ENCODE measurements around the gene XIRP2.

The XIRP2 gene

DNA sequence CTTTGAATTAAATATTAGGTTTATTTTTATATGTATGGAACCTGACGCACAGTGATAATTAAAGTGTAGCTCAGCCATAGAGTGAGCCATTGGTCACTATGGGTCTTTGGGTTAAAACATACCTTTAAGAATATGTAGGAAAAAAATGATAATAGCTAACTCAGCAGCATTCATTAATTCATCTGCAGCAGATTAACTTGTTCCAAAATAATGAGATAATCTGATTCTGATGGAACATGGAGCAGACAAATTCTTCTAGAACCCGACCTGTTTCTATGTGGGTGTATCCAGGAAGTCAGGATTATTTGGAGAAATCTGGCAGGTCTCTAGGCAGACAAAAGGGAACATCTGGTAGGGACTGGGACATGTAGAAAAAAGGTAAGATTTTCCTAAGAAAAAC lies at the start of gene XIRP2:
Gene XIRP2 (plus strand): TSS at position 301 of the 400 bp plus-strand sequence. CDS start 15,003 bp downstream, outside the sequence.
- DNase-seq: no peak

- DNase-seq: no peak
Observed at GRCh38 chr2:166841152-166841551, 47.1 kb upstream of the XIRP2 start.

- DNase-seq: no peak
Observed at GRCh38 chr2:166841679-166842078, 46.6 kb upstream of the XIRP2 start.

- no peak for DNase-seq
Observed at GRCh38 chr2:166844111-166844510, 44.2 kb upstream of the XIRP2 start.

DNA sequence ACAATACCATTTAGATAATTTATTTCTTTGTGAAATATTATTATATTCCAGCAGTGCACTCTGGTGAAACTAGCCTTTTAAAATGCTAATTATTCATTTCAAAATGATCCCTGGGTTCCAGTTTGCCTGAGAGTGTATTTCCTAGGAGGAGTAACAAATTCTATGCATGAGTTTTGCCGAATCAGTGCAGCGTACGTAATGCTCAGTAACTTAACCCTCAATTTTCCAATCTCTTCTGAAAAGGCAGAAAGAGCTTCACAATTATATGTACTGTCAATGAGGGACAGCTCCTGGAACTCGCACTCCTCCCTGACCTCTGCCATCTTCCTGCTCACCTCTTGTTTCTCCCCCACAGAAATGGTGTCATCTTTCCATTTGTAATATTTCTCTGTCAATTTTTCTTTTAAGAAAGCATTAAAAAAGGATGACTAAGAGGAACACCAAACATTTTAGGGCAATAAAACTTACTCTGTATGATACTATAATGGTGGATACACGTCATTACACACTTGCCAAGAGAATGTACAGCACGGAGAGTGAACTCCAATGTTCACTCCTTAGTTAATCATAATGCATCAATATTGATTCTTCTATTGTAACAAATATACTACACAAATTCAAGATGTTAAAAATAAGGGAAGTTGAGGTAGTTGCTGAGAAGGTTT lies 25.7 kb upstream of the XIRP2 start:
- DNase-seq: no peak

DNA sequence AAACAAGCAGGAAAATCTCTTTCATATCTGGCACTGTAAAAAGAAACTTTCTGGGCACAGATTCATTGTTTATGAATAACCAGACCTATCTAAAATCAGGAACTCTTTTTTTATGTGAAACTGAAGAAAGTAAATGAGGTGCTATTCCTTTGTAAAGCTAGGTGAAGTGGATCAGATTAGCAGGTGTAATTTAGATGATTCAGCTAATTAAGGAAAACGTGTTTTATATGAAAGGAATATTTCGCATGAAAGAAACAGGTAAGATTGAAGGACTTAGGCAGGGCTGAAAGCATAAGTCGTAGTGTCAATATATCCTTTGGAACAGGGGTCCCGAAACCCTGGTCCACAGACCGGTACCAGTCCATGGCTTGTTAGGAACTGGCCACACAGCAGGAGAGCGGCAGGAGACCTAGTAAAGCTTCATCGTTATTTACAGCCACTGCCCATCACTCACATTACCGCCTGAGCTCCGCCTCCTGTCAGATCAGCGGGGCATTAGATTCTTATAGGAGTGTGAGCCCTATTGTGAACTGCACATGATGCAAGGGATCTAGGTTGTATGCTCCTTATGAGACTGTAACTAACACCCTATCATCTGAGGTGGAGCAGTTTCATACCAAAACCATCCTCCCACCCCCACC lies 20.3 kb upstream of the XIRP2 start:
- DNase-seq: no peak

DNA sequence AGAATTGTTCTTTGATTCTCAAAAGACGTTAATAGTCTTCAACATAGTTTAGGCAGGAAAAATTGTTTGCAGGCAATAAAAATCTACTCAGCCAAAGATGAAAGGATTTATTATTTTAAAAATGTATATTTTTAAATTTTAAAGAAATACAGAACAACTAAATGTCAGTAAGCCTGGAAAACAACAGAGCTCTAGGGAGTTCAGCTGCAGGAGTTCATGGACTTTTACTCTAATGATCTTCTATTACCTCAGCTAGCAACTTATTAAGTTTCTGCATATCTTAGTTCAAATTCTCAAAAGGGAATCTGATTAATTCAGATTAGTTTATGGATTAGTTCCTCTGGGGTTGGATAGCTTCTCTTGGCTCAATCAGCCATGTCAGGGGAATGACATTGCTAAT lies 17.9 kb upstream of the XIRP2 start:
- DNase-seq: no peak

DNA sequence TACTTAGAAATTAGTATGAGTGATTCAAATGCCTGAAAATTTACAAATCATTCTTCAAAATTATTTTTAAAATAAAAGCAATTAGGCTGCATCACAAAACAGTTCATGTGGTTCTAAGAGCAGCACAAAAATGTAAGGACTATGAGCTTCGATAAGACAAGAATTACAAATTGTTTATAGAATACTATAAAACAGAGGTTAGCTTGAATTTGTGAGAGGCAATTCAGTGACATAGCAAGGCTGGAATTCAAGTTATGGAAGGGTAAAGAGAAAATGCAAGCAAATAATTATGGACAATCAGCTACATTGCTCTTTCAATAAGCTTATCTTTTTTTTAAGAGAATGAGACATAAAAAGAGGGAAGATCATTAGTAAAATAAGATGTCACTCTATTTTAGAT lies 7.1 kb upstream of the XIRP2 start:
- no peak for DNase-seq

DNA sequence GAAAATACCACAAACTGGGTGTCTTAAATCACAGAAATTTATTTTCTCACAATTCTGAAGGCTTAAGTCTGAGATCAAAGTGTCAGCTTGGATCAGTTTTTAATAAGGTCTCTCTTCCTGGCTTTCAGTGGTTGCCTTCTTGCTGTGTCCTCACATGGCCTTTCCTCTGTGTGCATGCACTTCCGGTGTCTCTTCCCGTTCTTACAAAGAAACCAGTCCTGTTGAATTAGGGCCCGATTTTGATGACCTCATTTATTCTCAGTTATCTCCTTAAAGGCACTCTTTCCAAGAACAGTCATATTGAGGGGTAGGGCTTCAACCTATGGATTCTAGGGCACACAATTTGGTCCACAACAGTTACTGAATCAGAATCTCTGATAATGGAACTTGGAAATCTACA lies 5.4 kb upstream of the XIRP2 start:
- DNase-seq: no peak

- DNase-seq: no peak
Observed at GRCh38 chr2:166891727-166892126, 3.4 kb downstream of the XIRP2 start.

DNA sequence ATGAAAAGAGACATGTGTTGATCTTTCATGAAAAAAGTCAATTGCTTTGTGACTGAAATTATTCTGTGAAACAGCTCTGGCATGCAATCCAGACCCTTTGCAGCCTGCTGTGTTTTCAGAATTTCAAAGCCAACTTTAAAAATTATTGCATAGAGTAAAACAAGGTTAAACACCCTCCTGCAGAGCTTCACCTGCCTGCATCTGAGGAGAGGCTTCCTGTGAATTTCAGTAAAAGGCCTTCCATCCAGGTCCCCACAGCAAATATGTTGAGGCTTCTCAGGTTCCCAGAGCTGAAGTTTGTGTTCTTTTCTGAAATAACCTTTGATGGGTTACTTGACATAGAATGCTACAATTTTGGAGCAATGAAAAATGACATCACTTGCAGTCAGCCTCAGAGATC lies 4.1 kb downstream of the XIRP2 start:
- DNase-seq: no peak

GRCh38 chr2:166895243-166895642 lies 7.0 kb downstream of the XIRP2 start:
- DNase-seq: no peak

- no peak for DNase-seq
Observed at GRCh38 chr2:166897666-166898065, 9.4 kb downstream of the XIRP2 start.

- DNase-seq: no peak
Observed at GRCh38 chr2:166899676-166900075, 11.4 kb downstream of the XIRP2 start.

- no peak for DNase-seq
Observed at GRCh38 chr2:166900700-166901099, 12.4 kb downstream of the XIRP2 start.

DNA sequence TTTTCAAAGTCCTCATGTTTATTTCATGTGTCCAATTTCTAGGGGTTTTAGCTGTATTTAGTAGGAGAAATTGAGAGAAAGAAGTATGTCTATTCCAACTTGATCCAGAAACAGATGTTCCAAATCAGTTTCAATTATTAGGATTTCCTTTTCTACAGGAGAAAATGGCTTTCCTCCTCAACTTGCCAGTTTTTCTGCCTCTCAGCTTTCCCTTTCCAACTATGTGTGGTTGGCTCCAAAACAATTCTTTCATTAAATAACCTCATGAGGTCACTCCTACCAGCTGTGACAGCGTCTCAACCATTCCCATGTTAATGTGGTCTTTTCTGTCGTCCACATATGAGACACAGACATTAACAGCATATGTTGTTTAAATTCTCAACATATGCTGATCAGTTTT lies 13.1 kb downstream of the XIRP2 start:
- DNase-seq: no peak

DNA sequence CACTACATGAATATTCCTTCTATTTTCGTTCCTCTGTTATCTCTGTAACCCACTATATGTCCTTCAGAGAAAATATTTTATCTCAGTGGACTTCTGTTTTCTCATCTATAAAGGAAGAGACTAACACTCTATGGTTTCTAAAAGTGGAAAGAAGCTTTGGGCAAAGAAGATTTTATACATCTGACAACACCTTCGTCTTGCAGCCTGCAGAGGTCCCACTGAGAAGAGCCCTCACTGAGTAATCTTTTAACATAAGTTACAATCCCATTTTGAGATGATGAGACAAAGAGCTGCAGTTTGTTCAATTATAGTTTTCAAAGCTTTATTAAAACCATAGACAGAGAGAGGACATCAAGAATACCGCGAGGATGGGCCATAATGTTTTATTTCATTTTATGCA lies 28.7 kb downstream of the XIRP2 start:
- DNase-seq: no peak

- no peak for DNase-seq
Observed at GRCh38 chr2:166917415-166917814, 29.1 kb downstream of the XIRP2 start.

DNA sequence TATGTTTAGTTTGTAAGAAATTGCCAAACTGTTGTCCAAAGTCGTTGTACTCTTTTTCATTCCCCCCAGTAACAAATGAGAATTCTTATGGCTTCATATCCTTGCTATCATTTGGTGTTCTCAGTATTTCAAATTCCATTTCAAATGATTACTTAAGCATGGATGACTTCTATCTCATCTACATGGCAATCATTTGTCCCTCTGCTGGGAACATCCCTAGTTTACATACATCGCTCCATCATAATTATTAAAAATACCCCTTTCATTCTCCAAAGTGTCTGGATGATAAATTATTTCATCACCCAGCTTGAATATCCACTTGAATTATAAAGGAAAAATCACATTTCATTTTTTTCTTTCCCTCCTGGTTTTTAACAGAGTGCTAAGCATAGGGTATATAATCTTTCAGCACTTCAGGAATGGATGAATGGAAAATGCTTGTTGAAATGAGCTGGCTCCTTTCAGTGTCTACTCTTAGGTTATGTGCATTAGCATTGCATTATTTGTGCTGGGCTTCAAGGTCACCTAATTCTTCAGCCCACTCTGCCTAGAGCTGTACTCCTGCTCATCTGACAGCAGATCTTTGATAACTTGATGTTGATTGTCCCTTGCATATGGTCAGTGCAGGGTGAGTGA lies 33.1 kb downstream of the XIRP2 start:
- no peak for DNase-seq

- no peak for DNase-seq
Observed at GRCh38 chr2:166924967-166925366, 36.7 kb downstream of the XIRP2 start.

DNA sequence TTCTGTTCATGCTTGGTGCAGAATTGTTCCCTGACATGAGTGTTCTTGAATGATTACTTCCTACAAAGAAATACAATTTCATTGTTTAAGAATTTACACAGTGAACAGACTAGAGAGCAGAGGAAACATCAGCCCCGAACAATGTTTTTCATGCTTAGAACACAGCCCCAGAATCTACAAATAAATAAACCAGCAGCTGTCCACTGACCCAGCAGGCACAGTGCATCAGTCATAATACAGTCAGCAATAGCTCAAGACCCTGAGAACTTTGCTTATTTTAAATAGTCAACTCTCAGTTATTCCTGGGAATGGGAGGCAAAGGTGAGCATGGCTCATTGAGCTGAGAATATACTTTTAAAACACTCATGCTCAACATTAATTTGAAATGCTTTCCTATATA lies 38.4 kb downstream of the XIRP2 start:
- no peak for DNase-seq

DNA sequence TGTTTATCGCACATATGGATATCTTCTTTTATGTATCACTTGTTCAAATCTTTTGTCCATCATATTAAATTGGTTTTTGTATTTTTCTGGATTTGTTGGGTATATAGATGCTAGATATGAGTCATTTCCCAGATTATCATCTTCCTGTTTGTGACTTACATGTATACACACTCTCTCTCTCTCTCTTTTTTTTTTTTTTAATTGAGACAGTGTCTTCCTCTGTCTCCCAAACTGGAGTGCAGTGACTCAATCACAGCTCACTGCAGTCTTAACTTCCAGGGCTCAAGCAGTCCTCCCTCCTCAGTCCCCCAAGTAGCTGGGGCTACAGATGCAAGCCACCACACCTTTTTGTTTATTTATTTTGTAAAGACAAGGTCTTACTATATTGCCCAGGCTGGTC lies 43.8 kb downstream of the XIRP2 start:
- no peak for DNase-seq

DNA sequence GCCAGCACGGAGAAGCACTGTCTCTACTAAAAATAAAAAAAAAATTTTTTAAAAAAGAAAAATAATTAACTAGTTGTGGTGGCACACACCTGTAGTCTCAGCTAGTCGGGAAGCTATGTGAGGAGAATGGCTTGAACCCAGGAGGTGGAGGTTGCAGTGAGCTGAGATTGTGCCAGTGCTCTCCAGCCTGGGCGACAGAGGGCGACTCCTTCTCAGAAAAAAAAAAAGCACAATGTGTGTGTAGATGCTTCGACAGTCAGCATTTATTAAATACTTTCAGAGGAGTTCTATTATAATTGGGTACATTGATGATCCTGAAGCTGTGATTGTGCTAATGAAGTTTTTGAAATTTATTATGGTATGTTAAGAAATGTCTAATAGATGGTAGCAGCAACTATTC lies 46.5 kb downstream of the XIRP2 start:
- DNase-seq: no peak

DNA sequence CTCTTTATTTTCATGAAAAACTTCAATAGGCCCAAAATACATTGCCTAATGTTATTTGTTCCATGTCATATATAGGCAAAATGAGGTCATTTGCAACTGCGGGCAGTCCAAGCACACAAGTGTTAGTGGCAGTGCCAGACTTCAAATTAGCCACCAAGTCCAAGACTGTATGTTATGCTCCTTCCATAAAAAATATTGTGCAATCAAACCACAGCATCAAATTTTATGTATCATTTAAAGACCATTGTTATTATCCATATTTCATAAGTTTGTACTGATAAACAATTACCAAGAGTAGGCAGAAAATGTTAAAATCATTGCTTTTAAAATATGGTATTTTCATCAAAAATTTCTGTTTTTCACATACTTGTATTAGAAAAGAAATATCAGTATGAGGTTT lies 54.1 kb downstream of the XIRP2 start:
- no peak for DNase-seq

- no peak for DNase-seq
Observed at GRCh38 chr2:166944909-166945308, 56.6 kb downstream of the XIRP2 start.

Measured in inflammatory macrophage treated with lipopolysaccharide for 1 hour (primary cell).